OCI-M1 (cell line): Measurements from ENCODE around the gene ZNF148.

Experiments used
- DNase-seq: peaks from one replicate; lab custom pipeline; 2025; lab: John Stamatoyannopoulos, UW

The ZNF148 gene

DNA sequence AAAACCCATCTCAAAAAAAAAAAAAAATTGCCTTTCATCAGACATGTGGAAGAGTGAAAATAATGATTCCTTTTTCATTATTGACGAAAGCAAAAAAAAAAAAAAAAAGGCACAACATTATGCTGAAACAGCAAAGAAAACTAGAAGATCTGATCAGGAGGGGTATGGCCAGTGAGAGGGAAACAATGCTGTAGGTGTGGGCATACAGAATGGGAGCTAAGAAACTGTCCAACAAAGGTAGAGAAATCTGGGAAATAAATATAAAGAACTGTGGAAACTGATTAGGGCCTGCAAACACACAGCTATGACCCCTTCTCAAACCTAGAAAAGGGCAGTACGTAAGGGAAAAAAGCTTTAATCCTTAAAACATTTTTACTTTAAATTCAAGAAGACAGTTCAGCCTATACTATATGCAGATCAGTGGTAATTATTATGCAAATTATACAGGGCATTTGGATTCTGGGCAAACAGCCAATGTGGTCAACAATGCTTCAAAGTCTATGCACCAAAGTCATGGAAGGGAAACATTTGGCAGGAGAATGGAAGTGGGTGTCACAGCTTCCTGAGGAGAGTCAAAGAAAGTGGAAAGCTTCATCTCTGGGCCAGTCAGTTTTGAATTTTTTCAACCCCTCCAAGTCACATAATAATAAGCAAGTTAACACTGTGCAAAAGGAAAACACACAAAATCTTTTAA lies 94.3 kb downstream of the ZNF148 start:
- DNase-seq = peak; percentile 30

DNA sequence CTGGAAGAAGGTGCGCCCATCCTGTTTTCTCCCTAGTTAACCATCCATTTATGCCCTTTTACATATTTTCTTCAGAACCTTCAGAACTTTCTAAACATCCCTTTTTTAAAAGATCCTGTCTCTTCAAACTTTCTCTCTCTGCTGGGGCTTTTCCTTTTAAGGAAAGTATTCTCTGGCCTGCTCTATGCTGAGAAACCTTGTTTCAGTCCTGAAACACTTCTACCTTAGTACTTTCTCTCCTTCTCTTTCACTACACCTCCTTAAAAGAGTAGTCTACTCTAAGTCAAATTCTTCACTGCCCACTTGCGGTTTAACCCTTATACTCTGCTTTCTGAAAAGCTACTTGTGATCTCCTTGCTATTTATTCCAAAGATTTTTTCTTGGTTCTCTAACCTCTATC lies 97.0 kb downstream of the ZNF148 start:
- no peak for DNase-seq

DNA sequence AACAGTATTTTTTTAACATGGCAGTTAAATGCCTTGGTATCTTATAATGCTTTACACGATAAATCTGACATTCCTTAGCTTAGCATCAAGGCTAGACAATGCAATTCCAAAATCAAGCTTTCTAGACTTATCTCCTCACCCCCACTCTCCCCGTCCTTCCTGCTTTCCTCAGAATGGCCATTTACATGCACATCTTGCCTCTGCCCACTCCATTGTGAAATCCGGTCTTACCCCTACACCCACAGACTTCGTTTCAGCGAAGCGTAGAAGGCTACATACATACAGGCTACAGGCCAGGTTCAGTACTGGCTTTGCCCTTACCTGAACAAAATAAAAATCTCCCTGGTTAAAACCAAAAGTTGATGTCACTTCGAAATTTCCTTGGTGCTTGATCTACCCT lies 104.0 kb downstream of the ZNF148 start:
- no peak for DNase-seq

DNA sequence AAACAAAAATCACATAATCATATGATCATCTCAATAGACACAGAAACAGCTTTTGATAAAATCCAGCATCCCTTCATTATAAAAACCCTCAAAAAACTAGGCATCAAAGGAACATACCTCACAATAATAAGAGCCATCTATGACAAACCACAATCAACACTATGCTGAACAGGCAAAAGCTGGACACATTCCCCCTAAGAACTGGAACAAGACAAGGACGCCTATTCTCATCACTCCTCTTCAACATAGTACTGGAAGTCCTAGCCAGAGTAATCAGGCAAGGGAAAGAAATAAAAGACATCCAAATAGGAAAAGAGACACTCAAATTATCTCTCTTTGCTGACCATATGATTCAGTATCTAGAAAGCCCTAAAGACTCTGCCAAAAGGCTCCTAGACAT lies 107.7 kb downstream of the ZNF148 start:
- no peak for DNase-seq

DNA sequence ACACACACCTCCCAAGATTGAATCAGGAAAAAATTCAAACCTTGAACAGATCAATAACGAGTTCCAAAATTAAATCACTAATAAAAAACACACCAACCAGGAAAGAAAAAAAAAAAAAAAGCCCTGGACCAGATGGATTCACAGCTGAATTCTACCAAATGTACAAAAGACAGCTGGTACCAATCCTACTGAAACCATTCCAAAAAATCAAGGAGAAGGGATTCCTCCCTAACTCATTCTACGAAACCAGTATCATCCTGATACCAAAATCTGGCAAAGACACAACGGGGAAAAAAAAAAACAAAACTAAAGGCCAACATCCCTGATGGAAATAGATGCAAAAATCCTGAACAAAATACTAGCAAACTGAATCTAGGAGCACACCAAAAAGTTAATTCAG lies 108.2 kb downstream of the ZNF148 start:
- no peak for DNase-seq

DNA sequence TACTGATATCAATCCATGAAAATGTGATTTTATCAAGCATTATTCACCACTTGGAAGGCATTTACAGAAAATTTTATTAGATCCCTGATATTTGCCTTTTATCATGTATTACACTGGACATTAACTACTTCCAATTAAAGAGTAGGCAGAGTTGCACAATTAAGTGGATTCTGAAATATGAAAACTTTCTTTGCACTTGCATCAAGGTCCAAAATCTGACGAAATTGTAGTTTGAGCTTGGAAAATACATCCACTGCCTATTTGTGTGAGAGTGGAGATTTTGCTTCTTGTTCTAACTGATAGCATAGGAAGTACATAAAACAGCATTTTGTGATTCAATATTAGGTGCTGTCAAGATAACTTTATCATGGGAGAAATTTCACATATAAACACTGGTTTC lies 113.0 kb downstream of the ZNF148 start:
- DNase-seq = no peak

DNA sequence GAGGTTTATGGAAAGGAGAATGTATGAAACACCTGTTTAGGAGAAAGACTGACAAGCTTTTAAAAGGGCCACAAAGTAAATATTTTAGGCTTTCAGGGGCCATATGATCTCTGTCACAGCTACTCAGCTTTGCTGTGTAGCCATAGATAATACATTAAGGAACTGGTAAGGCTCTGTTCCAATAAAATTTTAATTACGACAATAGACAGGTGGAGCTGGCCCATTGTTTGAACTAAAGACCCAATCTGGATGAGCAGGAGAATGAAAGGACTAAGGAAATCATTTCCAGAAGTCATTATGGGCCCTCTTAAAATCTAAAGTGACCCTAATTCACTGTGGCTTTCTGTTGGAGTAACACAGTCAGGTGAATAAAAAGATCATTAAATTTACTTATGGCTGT lies 114.1 kb downstream of the ZNF148 start:
- DNase-seq = no peak

DNA sequence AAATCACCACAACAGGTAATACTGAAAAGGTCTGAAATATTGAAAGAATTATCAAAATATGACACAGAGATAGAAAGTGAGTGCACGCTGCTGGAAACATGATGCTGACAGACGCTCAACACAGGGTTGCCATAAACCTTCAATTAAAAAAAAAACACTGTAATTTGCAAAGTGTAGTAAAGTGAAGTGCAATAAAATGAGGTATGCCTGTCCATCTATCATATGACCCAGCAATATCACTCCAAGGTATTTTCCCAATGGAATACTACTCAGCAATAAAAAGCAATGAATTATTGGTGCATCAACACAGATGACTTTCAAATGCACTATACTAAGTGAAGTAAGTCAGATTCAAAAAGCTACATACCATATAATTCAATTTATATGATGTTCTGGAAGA lies 115.0 kb downstream of the ZNF148 start:
- no peak for DNase-seq

DNA sequence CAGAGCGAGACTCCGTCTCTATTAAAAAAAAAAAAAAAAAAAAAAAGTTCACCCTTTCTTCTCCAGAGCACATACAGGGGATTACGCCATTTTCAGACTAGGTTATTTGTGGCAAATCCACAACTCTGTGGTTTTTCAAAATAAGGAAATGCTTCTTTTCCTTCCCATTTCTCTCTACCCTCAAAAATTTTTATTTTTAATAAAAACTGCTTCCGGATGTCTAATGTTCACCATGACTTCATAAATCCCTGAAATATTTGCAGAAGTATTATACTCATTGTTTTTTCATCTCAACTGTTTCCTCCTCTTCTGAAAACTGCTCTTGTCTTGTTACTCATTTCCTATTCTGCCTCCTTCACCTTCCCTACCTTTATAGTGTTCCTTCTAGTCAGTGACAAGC lies 117.6 kb downstream of the ZNF148 start:
- DNase-seq = no peak

DNA sequence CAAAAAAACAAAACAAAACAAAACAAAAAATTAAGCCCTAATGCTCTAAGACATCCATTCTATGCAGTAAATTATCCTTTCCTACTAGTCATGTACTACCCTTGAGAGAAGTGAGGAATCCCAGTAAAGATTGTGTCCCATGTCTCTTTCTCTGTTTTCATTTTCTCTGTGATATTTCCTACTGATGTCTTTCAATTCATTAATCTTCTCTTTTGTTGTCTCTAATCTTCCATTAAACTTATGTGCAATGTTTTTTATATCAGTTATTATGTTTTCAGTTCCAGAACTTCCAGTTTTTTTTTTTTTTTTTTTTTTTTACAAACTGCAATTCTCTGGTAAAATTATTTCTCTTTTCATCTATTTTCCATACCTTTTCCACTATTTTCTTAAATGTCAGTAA lies 118.5 kb downstream of the ZNF148 start:
- no peak for DNase-seq

DNA sequence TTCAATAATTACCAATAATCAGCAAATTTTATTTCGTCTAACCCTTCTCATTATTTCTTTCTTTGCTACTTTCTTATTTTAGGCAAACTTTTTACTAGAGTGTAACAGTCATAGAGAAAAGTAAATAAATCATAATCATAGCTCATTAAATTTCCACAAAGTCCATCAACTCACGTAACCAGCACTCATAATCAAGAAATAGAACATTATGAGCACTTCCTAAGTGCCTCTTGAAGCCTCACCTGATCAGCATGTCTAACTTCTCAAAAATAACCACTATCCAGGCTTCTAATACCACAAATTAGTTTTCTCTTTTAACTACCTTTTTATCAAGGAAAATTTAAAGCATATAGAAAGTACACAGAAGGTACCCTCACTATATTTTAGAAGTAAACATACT lies 124.2 kb downstream of the ZNF148 start:
- no peak for DNase-seq

DNA sequence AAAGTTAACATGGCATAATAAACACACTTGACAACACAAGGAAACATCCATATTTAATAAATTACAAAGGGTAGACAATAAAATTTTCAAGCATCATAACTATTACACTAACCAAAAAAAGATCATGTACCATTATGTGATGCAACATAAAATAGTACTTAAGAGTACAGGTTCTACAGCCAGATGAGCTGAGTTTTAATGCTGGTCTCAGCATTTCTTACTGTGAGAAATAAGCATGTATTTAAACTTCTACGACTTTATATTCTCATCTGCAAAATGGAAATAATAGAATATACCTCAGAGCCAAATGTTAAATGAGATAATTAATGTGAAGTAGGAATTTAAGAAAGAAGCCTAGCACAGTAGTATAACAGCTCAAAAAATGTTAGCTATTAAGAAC lies 128.9 kb downstream of the ZNF148 start:
- DNase-seq = no peak

DNA sequence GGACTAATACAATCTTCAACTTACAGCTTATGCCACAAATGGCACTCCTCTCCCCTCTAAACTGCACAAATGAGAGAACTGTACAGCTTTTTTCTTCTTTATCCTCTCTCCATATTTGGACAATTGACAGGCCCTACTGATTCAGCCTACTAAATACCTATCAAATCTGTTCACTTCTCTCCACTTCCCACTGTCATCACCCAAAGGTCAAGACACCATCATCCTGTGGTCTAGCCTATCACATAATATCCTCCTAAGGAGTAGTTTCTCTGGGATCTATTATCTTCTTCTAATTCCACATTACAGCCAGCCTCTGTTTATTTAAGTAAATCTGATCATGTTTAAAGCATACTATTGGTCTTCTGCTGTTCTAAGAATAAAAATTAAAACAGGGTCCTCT lies 129.6 kb downstream of the ZNF148 start:
- DNase-seq = no peak

DNA sequence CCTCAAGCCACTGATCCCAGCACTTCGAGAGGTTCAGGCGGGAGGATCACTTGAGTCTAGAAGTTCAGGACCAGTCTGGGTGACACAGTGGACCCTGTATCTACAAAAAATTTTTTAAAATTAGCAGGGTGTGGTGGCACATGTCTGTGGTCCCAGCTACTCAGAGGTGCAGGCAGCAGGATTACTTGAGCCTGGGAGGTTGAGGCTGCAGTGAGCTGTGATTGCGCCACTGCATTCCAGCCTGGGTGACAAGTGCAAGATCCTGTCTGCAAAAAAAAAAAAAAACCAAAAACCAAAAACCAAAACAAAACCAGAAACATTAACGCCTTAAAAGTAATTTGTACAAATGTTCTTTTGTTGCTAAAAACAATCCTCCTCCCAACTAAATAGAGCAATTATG lies 134.6 kb downstream of the ZNF148 start:
- no peak for DNase-seq

DNA sequence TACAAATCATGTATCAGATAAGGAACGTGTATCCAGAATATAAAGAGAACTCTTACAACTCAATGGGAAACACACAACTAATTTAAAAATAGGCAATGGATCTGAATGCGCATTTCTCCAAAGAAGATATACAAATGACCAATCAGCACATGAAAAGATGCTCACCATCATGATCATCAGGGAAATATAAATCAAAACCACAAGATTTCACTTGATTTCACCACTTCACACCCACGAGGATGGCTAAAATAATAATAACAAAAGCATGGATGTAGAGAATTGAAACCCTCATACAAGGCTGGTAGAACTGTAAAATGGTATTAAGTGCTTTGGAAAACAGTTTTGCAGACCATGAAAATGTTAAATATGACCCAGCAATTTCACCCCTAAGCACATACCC lies 135.9 kb downstream of the ZNF148 start:
- DNase-seq = no peak

DNA sequence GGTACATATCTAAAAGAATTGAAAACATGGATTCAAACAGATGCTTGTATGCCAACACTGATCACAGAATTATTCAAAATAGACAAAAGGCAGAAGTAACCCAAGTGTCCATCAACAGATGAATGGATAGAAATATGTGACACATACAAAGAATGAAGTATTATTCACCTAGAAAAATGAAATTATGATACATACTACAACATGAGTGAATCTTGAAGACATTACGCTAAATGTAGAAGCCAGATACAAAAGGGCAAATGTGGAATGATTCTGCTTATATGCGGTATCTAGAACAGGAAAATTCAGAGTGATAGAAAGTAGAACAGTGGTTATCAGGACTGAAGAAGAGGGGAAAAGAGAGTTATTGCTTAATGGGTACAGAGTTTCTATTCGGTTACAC lies 136.4 kb downstream of the ZNF148 start:
- DNase-seq = no peak

DNA sequence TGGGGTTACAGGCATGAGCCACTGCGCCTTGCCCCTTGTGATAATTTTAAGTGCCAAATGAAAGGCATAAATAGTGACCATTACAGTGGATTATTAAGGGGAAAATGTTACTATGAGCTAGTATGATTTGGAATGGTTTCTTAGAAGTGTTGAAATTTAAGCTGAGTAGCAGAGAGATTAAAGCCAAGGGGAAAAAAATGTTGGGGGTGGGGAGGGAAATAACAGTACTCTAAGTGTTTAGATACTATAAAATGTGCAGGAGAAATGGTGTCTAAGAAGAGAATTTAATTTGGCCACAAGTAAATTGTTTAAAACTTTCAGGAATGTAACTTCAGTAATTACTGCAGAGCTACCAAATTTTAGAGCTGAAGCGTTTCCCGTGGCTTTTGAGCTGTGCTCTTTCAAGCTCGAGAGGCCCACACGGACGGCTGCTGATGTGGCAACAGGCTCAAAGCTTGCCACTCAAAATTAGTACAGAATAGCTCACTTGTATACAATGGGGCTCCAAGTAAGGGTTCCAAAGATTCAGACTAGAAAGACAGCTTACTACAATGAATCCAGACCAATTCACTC lies 138.7 kb downstream of the ZNF148 start:
- no peak for DNase-seq

DNA sequence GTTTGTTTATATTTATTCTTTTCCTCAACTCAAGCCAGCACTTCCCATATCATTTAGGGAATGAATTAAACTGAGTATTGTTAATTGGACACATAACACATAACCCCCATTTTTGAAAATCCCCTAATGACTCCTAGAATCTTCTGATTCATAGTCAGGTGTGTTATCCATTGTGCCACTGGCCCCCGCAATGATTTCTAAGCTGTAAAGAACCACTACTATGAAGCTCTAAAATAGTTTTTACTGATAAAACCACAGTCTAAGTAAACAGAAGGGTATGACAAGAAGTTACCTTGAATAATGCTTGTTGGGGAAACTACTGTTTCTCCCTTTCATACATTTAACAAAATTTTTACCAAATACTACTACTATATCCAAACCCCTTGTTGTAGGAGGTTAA lies 140.3 kb downstream of the ZNF148 start:
- no peak for DNase-seq

DNA sequence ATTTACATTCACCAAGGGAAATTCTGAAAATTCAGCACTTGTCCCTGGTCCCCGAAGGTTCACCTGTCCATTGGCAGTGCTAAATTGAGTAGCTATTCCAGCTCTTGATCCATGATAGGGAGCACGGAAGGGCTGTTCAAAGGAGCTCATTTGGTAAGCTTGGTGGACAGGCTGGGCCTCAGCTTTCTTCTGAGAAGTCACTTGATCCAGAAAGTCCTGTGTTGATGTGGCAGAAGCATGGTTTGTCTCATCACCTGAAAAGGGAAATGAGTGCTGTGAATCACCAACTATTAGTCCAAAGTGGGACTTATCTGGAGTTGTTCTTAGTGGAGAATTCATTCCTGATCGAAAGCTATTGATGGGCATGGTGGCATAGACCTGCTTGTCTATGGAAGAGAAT lies 142.7 kb downstream of the ZNF148 start:
- no peak for DNase-seq

DNA sequence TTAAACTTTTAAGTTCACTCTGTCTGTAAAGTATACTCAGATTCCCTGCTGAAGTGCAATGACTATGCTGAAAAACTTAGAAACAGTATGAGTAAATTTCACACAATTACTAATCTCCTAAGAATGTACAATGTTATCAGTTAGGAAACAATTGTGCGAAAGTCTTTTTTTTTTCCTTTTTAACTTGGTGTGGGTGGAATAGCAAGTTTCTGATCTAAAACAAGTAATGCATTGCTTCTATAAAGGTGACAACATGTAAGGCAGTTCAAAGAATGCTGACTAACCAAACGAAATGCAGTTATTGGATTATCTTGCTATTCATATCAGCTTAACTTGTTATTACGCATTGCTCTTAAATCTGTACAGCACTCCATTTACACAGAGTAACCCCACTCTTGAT lies 143.2 kb downstream of the ZNF148 start:
- DNase-seq = no peak

DNA sequence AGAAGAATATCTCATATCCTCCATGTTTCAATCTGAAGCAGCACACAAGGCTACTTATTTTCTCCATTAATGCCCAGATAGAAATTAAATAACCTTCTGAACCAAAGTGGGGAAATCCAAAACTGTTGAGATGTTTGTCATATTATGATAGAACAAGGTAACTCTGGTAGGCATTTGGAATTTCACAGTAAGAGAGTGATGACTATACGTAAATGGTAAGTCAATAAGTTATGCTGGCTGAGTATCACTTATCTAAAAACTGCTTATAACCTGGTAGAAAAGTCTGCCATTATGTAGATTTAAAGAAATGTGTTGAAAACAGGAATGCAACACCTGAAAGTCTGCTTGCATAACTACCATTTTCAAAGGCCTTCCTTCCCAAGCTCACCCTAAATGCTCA lies 145.4 kb downstream of the ZNF148 start:
- DNase-seq = no peak

DNA sequence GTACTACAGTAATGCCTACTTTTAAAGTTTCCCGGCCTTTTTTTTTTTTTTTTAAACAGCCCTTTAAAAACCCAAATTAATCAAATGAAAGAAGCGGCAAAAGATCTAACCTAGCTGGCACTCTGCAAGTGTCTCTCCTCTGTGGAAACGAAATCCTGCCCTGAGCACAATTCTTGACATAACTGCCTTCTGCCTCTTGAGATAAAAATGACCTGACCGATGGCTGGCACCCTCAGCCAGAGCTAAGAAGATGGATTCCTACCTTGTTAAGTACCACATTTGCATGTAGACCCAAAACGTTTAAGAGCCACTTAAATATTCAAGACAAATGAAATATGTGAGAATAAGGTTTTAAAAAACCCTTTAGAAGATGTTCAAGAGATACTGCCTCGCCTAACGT lies 146.0 kb downstream of the ZNF148 start:
- no peak for DNase-seq

DNA sequence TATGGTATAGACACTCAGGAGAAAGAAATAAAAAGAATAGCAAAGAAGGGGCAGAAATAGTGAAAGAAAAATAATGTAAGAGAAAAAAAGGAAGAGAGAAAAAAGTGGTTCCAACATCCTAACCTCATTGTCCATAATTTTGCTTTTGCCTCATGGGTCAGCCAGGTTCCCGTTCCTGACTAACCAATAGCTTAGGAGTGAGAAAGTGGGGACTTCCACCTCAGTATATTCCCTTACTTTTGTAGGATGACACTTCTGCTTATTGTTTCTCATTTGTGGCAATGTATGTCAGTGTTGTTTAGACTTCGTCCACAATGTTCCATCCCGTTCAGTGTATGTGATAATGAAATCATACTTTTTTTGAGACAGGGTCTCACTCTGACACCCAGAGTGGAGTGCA lies 153.3 kb downstream of the ZNF148 start:
- no peak for DNase-seq

DNA sequence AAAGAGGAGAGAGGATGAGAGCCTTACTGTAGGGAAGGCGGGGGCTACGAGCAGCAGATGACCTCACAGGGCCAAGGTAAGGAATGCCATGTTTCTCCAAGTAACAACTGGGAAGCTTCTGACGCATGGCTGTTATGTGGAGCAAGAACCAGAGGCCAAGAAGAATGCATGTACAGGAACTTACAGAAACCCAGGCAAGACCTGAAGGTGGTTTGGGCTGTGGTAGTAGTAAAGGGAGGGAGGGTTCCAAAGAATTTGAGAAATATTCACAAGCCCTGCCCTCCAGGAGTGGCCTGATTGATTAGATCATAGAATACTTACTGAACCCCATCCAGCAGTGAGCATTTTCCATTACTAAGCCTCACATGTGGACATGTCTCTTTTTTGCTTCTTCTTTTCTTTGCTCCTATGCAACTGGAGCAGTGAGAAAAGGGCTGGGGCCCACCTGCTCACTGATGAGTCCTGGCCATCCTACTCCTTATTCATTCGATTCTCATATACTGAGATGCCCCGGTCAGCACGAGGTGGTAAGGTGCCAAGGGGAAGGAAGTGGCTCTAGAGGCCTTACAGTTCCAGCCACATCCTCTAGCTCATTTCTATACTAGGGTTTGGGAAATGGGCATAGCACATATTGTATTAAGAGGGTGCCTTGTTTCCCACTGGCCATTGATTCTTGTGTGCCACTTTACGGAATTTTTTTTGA lies 154.2 kb downstream of the ZNF148 start:
- no peak for DNase-seq
